GM23248 (cell line): ENCODE measurements around the gene GRP. TPM values are rescaled to one million over a fixed set of nuclear protein-coding genes. Genes with fewer than 3 reads are reported as not detected.

Experiments used
- DNase-seq: peaks from one replicate; pipeline ENCODE4 v3.0.0-alpha.2; 2015
- H2AFZ ChIP-seq: fragments of 200-600 bp; sonication (generic); 2 replicates; pipeline ENCODE4 v1.6.1; 2016; ENCODE audit warnings: antibody characterized with exemption
- H3F3A ChIP-seq: fragments of 200-600 bp; sonication (generic); 2 replicates; pipeline ENCODE4 v1.6.1; 2016; ENCODE audit warnings: mild to moderate bottlenecking, antibody characterized with exemption, mixed run types; ENCODE audit not compliant: insufficient read depth
- H3K27ac ChIP-seq: fragments of 200-600 bp; sonication (generic); 2 replicates; pipeline ENCODE4 v1.5.1; 2016; ENCODE audit warnings: mild to moderate bottlenecking
- H3K27me3 ChIP-seq: fragments of 200-600 bp; sonication (generic); replicated peaks from 2 replicates; pipeline ENCODE4 v1.6.1; 2016; ENCODE audit warnings: mild to moderate bottlenecking; ENCODE audit not compliant: insufficient read depth
- H3K36me3 ChIP-seq: fragments of 200-600 bp; sonication (generic); 2 replicates; pipeline ENCODE4 v1.6.1; 2016; ENCODE audit warnings: low read depth, mild to moderate bottlenecking
- H3K4me1 ChIP-seq: fragments of 200-600 bp; sonication (generic); 2 replicates; pipeline ENCODE4 v1.6.1; 2016; ENCODE audit warnings: mild to moderate bottlenecking; ENCODE audit not compliant: insufficient read depth
- H3K4me2 ChIP-seq: fragments of 200-600 bp; sonication (generic); one replicate; pipeline ENCODE4 v1.6.1; 2016; ENCODE audit warnings: mild to moderate bottlenecking; ENCODE audit not compliant: unreplicated experiment
- H3K4me3 ChIP-seq: fragments of 200-600 bp; sonication (generic); 2 replicates; pipeline ENCODE4 v1.5.1; 2016; ENCODE audit warnings: mild to moderate bottlenecking
- H3K79me2 ChIP-seq: fragments of 200-600 bp; sonication (generic); 2 replicates; pipeline ENCODE4 v1.6.1; 2016; ENCODE audit warnings: mild to moderate bottlenecking; ENCODE audit not compliant: insufficient read depth
- H3K9ac ChIP-seq: fragments of 200-600 bp; sonication (generic); 2 replicates; pipeline ENCODE4 v1.6.1; 2016; ENCODE audit warnings: mild to moderate bottlenecking
- H3K9me2 ChIP-seq: fragments of 200-600 bp; sonication (generic); 2 replicates; pipeline ENCODE4 v1.6.1; 2016; ENCODE audit warnings: mixed run types, mild to moderate bottlenecking, moderate library complexity; ENCODE audit not compliant: insufficient read depth
- H3K9me3 ChIP-seq: fragments of 200-600 bp; sonication (generic); one replicate; pipeline ENCODE4 v1.6.1; 2017; ENCODE audit warnings: low read depth
- H4K20me1 ChIP-seq: fragments of 200-600 bp; sonication (generic); 2 replicates; pipeline ENCODE4 v1.6.0; 2016; ENCODE audit not compliant: insufficient read depth
- EZH2 ChIP-seq: fragments of 200-600 bp; sonication (generic); IDR thresholded peaks from 2 replicates; pipeline ENCODE4 v1.6.1; 2018; ENCODE audit warnings: antibody characterized with exemption, mild to moderate bottlenecking; ENCODE audit not compliant: insufficient read depth, poor library complexity, severe bottlenecking
- EZH2phosphoT487 ChIP-seq: fragments of 200-600 bp; sonication (generic); IDR thresholded peaks from 2 replicates; pipeline ENCODE4 v1.6.1; 2018; ENCODE audit warnings: antibody characterized with exemption, moderate library complexity, mild to moderate bottlenecking, low read depth; ENCODE audit not compliant: insufficient read depth
- WGBS, 2 experiments: methylation state at CpG; one replicate each; pipeline ENCODE4 v1.1.6; 2015 to 2017; ENCODE audit warnings: low lambda C conversion rate in 2 of 2, low coverage in 1 of 2; ENCODE audit errors: missing lambda C conversion rate in 2 of 2; 5-methylcytosine and 5-hydroxymethylcytosine counted together
- in situ Hi-C: fragments of 300-500 bp; cut with MboI; formaldehyde crosslinking; loops from 2 replicates; pipeline ENCODE4 v1.15.0; 2020
- polyA plus RNA-seq: library from polyadenylated mRNA; unstranded; fragments of >200 nt; fragmentation: Nextera tagmentation; extraction: Ambion mirVana; gene quantifications from 2 replicates; pipeline ENCODE4 v1.2.1, GENCODE V29; 2016
- total RNA-seq: library from RNA; depleted of rRNA; stranded (reverse); fragments of >200 nt; shearing (Covaris generic); gene quantifications from 2 replicates; pipeline ENCODE4 v1.2.3, GENCODE V29; 2014

Gene GRP
- total and polyA plus RNA-seq, 2 experiments from 2014 or later: not detected

GRCh38 chr18:59273759-59274532 is 54.0 kb downstream of the GRP start:
- no peak overlapping the region for H3K4me2 ChIP-seq
- no peak for DNase-seq

GRCh38 chr18:59274533-59274928 is 54.6 kb downstream of the GRP start:
- no peaks in the 10 kb centered on the region for H3K9me2 ChIP-seq
- 86 to 88% methylated on average over 18 of the region's 18 CpGs for WGBS, 2 experiments
- no peak for TF ChIP-seq EZH2
- TF ChIP-seq EZH2phosphoT487: no peak
- no peaks in the 10 kb centered on the region for H3K4me1 ChIP-seq
- H3K9ac ChIP-seq: no peak overlapping the region
- in situ Hi-C loops: no loop called here
- no peak overlapping the region for H3K4me2 ChIP-seq
- no peaks in the 10 kb centered on the region for H4K20me1 ChIP-seq
- no peaks in the 10 kb centered on the region for H3F3A ChIP-seq
- no peak for DNase-seq
- H3K9me3 ChIP-seq: no peaks in the 10 kb centered on the region
- H3K36me3 ChIP-seq: no peaks in the 10 kb centered on the region
- no peak overlapping the region for H2AFZ ChIP-seq
- no peak overlapping the region for H3K4me3 ChIP-seq
- no peaks in the 10 kb centered on the region for H3K79me2 ChIP-seq
- peaks cover 93% of the 10 kb centered on the region for H3K27me3 ChIP-seq
- H3K27ac ChIP-seq: no peak overlapping the region

More at GRCh38 chr18:59273759-59274532, 54.0 kb downstream of the GRP start:
- no peaks in the 10 kb centered on the region for H3K79me2 ChIP-seq
- TF ChIP-seq EZH2 (no peak), EZH2phosphoT487 (no peak)
- H3K4me3 ChIP-seq: no peak overlapping the region
- H3K9ac ChIP-seq: no peak overlapping the region
- no peaks in the 10 kb centered on the region for H3K9me2 ChIP-seq
- in situ Hi-C loops: no loop called here
- H3K27me3 ChIP-seq: peaks cover 92% of the 10 kb centered on the region
- H4K20me1 ChIP-seq: no peaks in the 10 kb centered on the region
- H3F3A ChIP-seq: no peaks in the 10 kb centered on the region
- H3K4me1 ChIP-seq: no peaks in the 10 kb centered on the region
- 72% methylated on average over 44 to 48 of the region's 48 CpGs for WGBS, 2 experiments
- H3K9me3 ChIP-seq: no peaks in the 10 kb centered on the region
- H3K36me3 ChIP-seq: no peaks in the 10 kb centered on the region
- H2AFZ ChIP-seq: no peak overlapping the region
- H3K27ac ChIP-seq: no peak overlapping the region

- WGBS, 2 experiments: 75% methylated on average over 6 of the region's 6 CpGs
- no peak overlapping the region for H3K4me3 ChIP-seq
- TF ChIP-seq EZH2phosphoT487 (no peak), EZH2 (no peak)
- H2AFZ ChIP-seq: no peak overlapping the region
- no peaks in the 10 kb centered on the region for H3F3A ChIP-seq
- no peak overlapping the region for H3K4me2 ChIP-seq
- H3K79me2 ChIP-seq: no peaks in the 10 kb centered on the region
- peaks cover 90% of the 10 kb centered on the region for H3K27me3 ChIP-seq
- H3K27ac ChIP-seq: no peak overlapping the region
- H3K9me3 ChIP-seq: no peaks in the 10 kb centered on the region
- H3K9me2 ChIP-seq: no peaks in the 10 kb centered on the region
- in situ Hi-C loops: no loop called here
- DNase-seq: no peak
- no peaks in the 10 kb centered on the region for H3K4me1 ChIP-seq
- no peaks in the 10 kb centered on the region for H3K36me3 ChIP-seq
- no peaks in the 10 kb centered on the region for H4K20me1 ChIP-seq
- H3K9ac ChIP-seq: no peak overlapping the region
These were observed 55.5 kb downstream of the GRP start for GRCh38 chr18:59275406-59275949.

- Histone ChIP-seq H3K36me3 (no peaks in the 10 kb centered on the region), H2AFZ (no peak overlapping the region), H3K4me3 (no peak overlapping the region), H3K9me3 (no peaks in the 10 kb centered on the region), H3K9ac (no peak overlapping the region), H3K27ac (no peak overlapping the region), H3K4me2 (no peak overlapping the region), H3F3A (no peaks in the 10 kb centered on the region), H3K79me2 (no peaks in the 10 kb centered on the region), H3K27me3 (peaks cover 89% of the 10 kb centered on the region), H4K20me1 (no peaks in the 10 kb centered on the region), H3K4me1 (no peaks in the 10 kb centered on the region), H3K9me2 (no peaks in the 10 kb centered on the region)
- in situ Hi-C loops: no loop called here
- 66 to 79% methylated on average over 5 of the region's 5 CpGs for WGBS, 2 experiments
- TF ChIP-seq EZH2 (no peak), EZH2phosphoT487 (no peak)
- DNase-seq: no peak
These were observed 56.1 kb downstream of the GRP start for GRCh38 chr18:59276047-59276446.
